ENCODE results near the gene RNF187. TPM values are rescaled to one million over a fixed set of nuclear protein-coding genes. Genes with fewer than 3 reads are reported as not detected.

The RNF187 gene
- total RNA-seq, 1 donor from 2014 or later: 129 TPM

- Histone ChIP-seq H3K36me3 (ENCODE audit: insufficient read depth, low read length) (no peaks in the 10 kb centered on the region), H4K20me1 (ENCODE audit: insufficient read depth, low read length) (peaks cover 7% of the 10 kb centered on the region), H3K9me3 (ENCODE audit: insufficient read depth, low read depth, low read length) (no peaks in the 10 kb centered on the region), H3K79me2 (ENCODE audit: insufficient read depth, low read length) (peaks cover 12% of the 10 kb centered on the region), H3K4me3 (ENCODE audit: insufficient read depth, low read depth, low read length) (no peak overlapping the region), H3K27me3 (ENCODE audit: insufficient read depth, low read length) (no peaks in the 10 kb centered on the region), H3K4me2 (ENCODE audit: low read length) (no peak overlapping the region), H2AFZ (ENCODE audit: low read depth, low read length) (no peak overlapping the region), H3K9ac (ENCODE audit: low read length) (no peak overlapping the region), H3K27ac (ENCODE audit: low read depth, low read length) (no peak overlapping the region), H3K4me1 (ENCODE audit: insufficient read depth, low read length) (peaks cover 9% of the 10 kb centered on the region)
- Mint-ChIP-seq H3K27ac (ENCODE audit: unreplicated experiment) (no peak overlapping the region), H3K36me3 (ENCODE audit: low read depth, unreplicated experiment) (peaks cover 7% of the 10 kb centered on the region), H3K9me3 (ENCODE audit: unreplicated experiment) (no peaks in the 10 kb centered on the region), H3K27me3 (ENCODE audit: low read depth, unreplicated experiment) (peaks cover 45% of the 10 kb centered on the region), H3K4me3 (ENCODE audit: unreplicated experiment) (no peak overlapping the region), H3K4me1 (ENCODE audit: low read depth, unreplicated experiment) (peaks cover 6% of the 10 kb centered on the region)
- FAIRE-seq (no peak), DNase-seq (ENCODE audit: low read depth) (no peak)
- TF ChIP-seq CTCF (IDR thresholded peaks at IDR 0.05; ENCODE audit: insufficient read depth, low read depth, low read length) (no peak), EZH2 (IDR thresholded peaks at IDR 0.05; ENCODE audit: insufficient read depth, low read length) (no peak)
Observed at GRCh38 chr1:228453022-228453560, 34.1 kb upstream of the RNF187 start.

GRCh38 chr1:228453614-228454013 lies 33.6 kb upstream of the RNF187 start:
- H3K4me1 Mint-ChIP-seq (ENCODE audit: low read depth, unreplicated experiment): peaks cover 6% of the 10 kb centered on the region
- DNase-seq (ENCODE audit: low read depth) (no peak), FAIRE-seq (no peak)
- no peaks in the 10 kb centered on the region for H3K9me3 Mint-ChIP-seq (ENCODE audit: unreplicated experiment)
- Histone ChIP-seq H3K9me3 (ENCODE audit: insufficient read depth, low read depth, low read length) (no peaks in the 10 kb centered on the region), H4K20me1 (ENCODE audit: insufficient read depth, low read length) (peaks cover 7% of the 10 kb centered on the region), H3K79me2 (ENCODE audit: insufficient read depth, low read length) (peaks cover 12% of the 10 kb centered on the region), H3K9ac (ENCODE audit: low read length) (no peak overlapping the region), H3K4me1 (ENCODE audit: insufficient read depth, low read length) (peaks cover 9% of the 10 kb centered on the region), H3K4me3 (ENCODE audit: insufficient read depth, low read depth, low read length) (no peak overlapping the region), H2AFZ (ENCODE audit: low read depth, low read length) (no peak overlapping the region), H3K4me2 (ENCODE audit: low read length) (no peak overlapping the region), H3K36me3 (ENCODE audit: insufficient read depth, low read length) (no peaks in the 10 kb centered on the region), H3K27ac (ENCODE audit: low read depth, low read length) (no peak overlapping the region), H3K27me3 (ENCODE audit: insufficient read depth, low read length) (no peaks in the 10 kb centered on the region)
- TF ChIP-seq CTCF (IDR thresholded peaks at IDR 0.05; ENCODE audit: insufficient read depth, low read depth, low read length): no peak
- no peak for TF ChIP-seq EZH2 (IDR thresholded peaks at IDR 0.05; ENCODE audit: insufficient read depth, low read length)
- H3K36me3 Mint-ChIP-seq (ENCODE audit: low read depth, unreplicated experiment): peaks cover 7% of the 10 kb centered on the region
- no peak overlapping the region for H3K27ac Mint-ChIP-seq (ENCODE audit: unreplicated experiment)
- peaks cover 40% of the 10 kb centered on the region for H3K27me3 Mint-ChIP-seq (ENCODE audit: low read depth, unreplicated experiment)
- no peak overlapping the region for H3K4me3 Mint-ChIP-seq (ENCODE audit: unreplicated experiment)

GRCh38 chr1:228454238-228454637 lies 32.9 kb upstream of the RNF187 start:
- FAIRE-seq: no peak
- H3K36me3 ChIP-seq (ENCODE audit: insufficient read depth, low read length): no peaks in the 10 kb centered on the region
- no peak overlapping the region for H3K9ac ChIP-seq (ENCODE audit: low read length)
- peaks cover 12% of the 10 kb centered on the region for H3K79me2 ChIP-seq (ENCODE audit: insufficient read depth, low read length)
- no peak overlapping the region for H2AFZ ChIP-seq (ENCODE audit: low read depth, low read length)
- Mint-ChIP-seq H3K36me3 (ENCODE audit: low read depth, unreplicated experiment) (peaks cover 7% of the 10 kb centered on the region), H3K4me1 (ENCODE audit: low read depth, unreplicated experiment) (peaks cover 6% of the 10 kb centered on the region), H3K27ac (ENCODE audit: unreplicated experiment) (no peak overlapping the region), H3K4me3 (ENCODE audit: unreplicated experiment) (peak overlapping the region; percentile 16), H3K27me3 (ENCODE audit: low read depth, unreplicated experiment) (peaks cover 36% of the 10 kb centered on the region), H3K9me3 (ENCODE audit: unreplicated experiment) (no peaks in the 10 kb centered on the region)
- peaks cover 7% of the 10 kb centered on the region for H4K20me1 ChIP-seq (ENCODE audit: insufficient read depth, low read length)
- no peaks in the 10 kb centered on the region for H3K27me3 ChIP-seq (ENCODE audit: insufficient read depth, low read length)
- no peak overlapping the region for H3K27ac ChIP-seq (ENCODE audit: low read depth, low read length)
- peaks cover 9% of the 10 kb centered on the region for H3K4me1 ChIP-seq (ENCODE audit: insufficient read depth, low read length)
- TF ChIP-seq CTCF (IDR thresholded peaks at IDR 0.05; ENCODE audit: insufficient read depth, low read depth, low read length) (no peak), EZH2 (IDR thresholded peaks at IDR 0.05; ENCODE audit: insufficient read depth, low read length) (no peak)
- no peaks in the 10 kb centered on the region for H3K9me3 ChIP-seq (ENCODE audit: insufficient read depth, low read depth, low read length)
- no peak overlapping the region for H3K4me2 ChIP-seq (ENCODE audit: low read length)
- no peak overlapping the region for H3K4me3 ChIP-seq (ENCODE audit: insufficient read depth, low read depth, low read length)
- no peak for DNase-seq (ENCODE audit: low read depth)

All from astrocyte (in vitro differentiated cells and primary cell).